Omental fat pad (tissue), 4 donors: ENCODE measurements around the gene LYPD5. TPM values are rescaled to one million over a fixed set of nuclear protein-coding genes. Genes with fewer than 3 reads are reported as not detected.

Source experiments
- ATAC-seq: fragments of 150-250 bp; one replicate; pipeline ENCODE4 v1.9.1; 2016; ENCODE audit warnings: mild to moderate bottlenecking, moderate library complexity; ENCODE audit not compliant: low FRiP score
- DNase-seq: peaks from one replicate; pipeline ENCODE4 v3.0.0-alpha.2; 2019; ENCODE audit warnings: low spot score
- CTCF ChIP-seq, 3 donors: fragments of 450-650 bp; IDR thresholded peaks; one replicate each; pipeline ENCODE4 v1.5.1; 2016 to 2017; ENCODE audit warnings: antibody characterized with exemption in 3 of 3, mild to moderate bottlenecking in 3 of 3, moderate library complexity in 2 of 3
- total RNA-seq, 4 donors: library from RNA; depleted of rRNA; stranded (reverse); fragments of >200 nt; gene quantifications; one replicate each; pipeline ENCODE4 v1.1.0, GENCODE V29; 2016

LYPD5 gene
- total RNA-seq, 4 donors from 2014 or later = 0.95 to 15.0 (median 2.4) TPM

- DNase-seq = no peak
- no peak for TF ChIP-seq CTCF (IDR thresholded peaks at IDR 0.05)
Measured at GRCh38 chr19:43747557-43748204, 54.6 kb downstream of the LYPD5 start.

More at GRCh38 chr19:43747557-43748204, 54.6 kb downstream of the LYPD5 start:
- ATAC-seq = no peak

Other genes with a start within 250 kb of the LYPD5 start
- 10 to 100 TPM; 13.0 to 24.1 (median 15.8) TPM for gene XRCC1, start 226.9 kb downstream of the LYPD5 start, total RNA-seq
- gene PINLYP, start 226.6 kb downstream of the LYPD5 start, total RNA-seq = 10 to 100 TPM in 2 of 4 donors, 1 to 10 TPM in 2; 3.8 to 18.4 (median 8.6) TPM
- gene IRGQ, start 206.3 kb downstream of the LYPD5 start, total RNA-seq = 10 to 100 TPM; 14.4 to 24.0 (median 17.6) TPM
- gene ZNF576, start 205.9 kb downstream of the LYPD5 start, total RNA-seq = 10 to 100 TPM; 12.3 to 15.0 (median 13.3) TPM
- gene SRRM5, start 190.4 kb downstream of the LYPD5 start, total RNA-seq = under 1 TPM in 3 of 4 donors, not detected in 1; 0.12 to 0.46 (median 0.38) TPM
- 10 to 100 TPM; 15.4 to 22.1 (median 16.2) TPM for gene ZNF428, start 182.8 kb downstream of the LYPD5 start, total RNA-seq
- gene CADM4, start 162.6 kb downstream of the LYPD5 start, total RNA-seq = 1 to 10 TPM in 3 of 4 donors, under 1 TPM in 1; 0.79 to 3.5 (median 2.5) TPM
- gene PLAUR, start 132.3 kb downstream of the LYPD5 start, total RNA-seq = 100 to 1,000 TPM in 2 of 4 donors, 10 to 100 TPM in 2; 36.3 to 250 (median 88.0) TPM
- not detected for gene IRGC, start 86.4 kb downstream of the LYPD5 start, total RNA-seq
- gene SMG9, start 47.5 kb downstream of the LYPD5 start, total RNA-seq = 10 to 100 TPM; 13.7 to 22.8 (median 15.5) TPM
- gene KCNN4, start 21.5 kb downstream of the LYPD5 start, total RNA-seq = 10 to 100 TPM in 1 of 4 donors, 1 to 10 TPM in 2, under 1 TPM in 1; 0.74 to 19.1 (median 2.6) TPM
- 10 to 100 TPM in 1 of 4 donors, 1 to 10 TPM in 3; 4.8 to 20.5 (median 7.3) TPM for gene ZNF283, start 24.9 kb upstream of the LYPD5 start, total RNA-seq
- gene ZNF404, start 81.5 kb upstream of the LYPD5 start, total RNA-seq = 1 to 10 TPM in 2 of 4 donors, under 1 TPM in 2; 0.63 to 2.0 (median 1.3) TPM
- gene ZNF45, start 132.8 kb upstream of the LYPD5 start, total RNA-seq = 10 to 100 TPM in 2 of 4 donors, 1 to 10 TPM in 2; 5.4 to 17.2 (median 12.3) TPM
- gene ZNF221, start 148.8 kb upstream of the LYPD5 start, total RNA-seq = 1 to 10 TPM; 2.2 to 6.8 (median 4.0) TPM
- 1 to 10 TPM; 5.0 to 8.2 (median 6.9) TPM for gene ZNF155, start 181.7 kb upstream of the LYPD5 start, total RNA-seq
- 1 to 10 TPM; 1.7 to 5.7 (median 3.1) TPM for gene ZNF230, start 200.5 kb upstream of the LYPD5 start, total RNA-seq
- gene ZNF222, start 222.9 kb upstream of the LYPD5 start, total RNA-seq = 1 to 10 TPM; 1.9 to 3.7 (median 2.2) TPM
- 1 to 10 TPM; 2.8 to 4.7 (median 3.1) TPM for gene ZNF223, start 249.6 kb upstream of the LYPD5 start, total RNA-seq